IMR-90 (cell line): ENCODE data around the gene ARL5C. TPM values are rescaled to one million over a fixed set of nuclear protein-coding genes. Genes with fewer than 3 reads are reported as not detected.

Experiments used
- ATAC-seq: fragments of 200-7000 bp; cut with Tn5 transposase; 2 replicates; pipeline ENCODE4 v1.9.1; 2020; ENCODE audit warnings: low read depth, mild to moderate bottlenecking, moderate library complexity
- BruUV-seq: library from RNA; stranded (reverse); fragments of 400-500 nt; replicated peaks from 2 replicates; lab custom pipeline; 2021; lab: Mats Ljungman, UMichigan
- CTCF ChIA-PET: fragments of 300-600 bp; formaldehyde crosslinking; extraction: SDS; loops from one replicate; lab custom pipeline; 2021; ENCODE audit warnings: antibody characterized with exemption; lab: Yijun Ruan, JAX
- POLR2A ChIA-PET: fragments of 300-600 bp; sonication (Branson Sonifier 250); formaldehyde crosslinking; loops from one replicate; lab custom pipeline; 2022; ENCODE audit warnings: antibody characterized with exemption; ENCODE audit not compliant: unreplicated experiment; lab: Charles Lee
- DNase-seq: peaks from one replicate; pipeline ENCODE4 v3.0.0; 2013
- H2AFZ ChIP-seq: replicated peaks from 2 replicates; pipeline ENCODE3; 2013; ENCODE audit warnings: low read length, mild to moderate bottlenecking; ENCODE audit not compliant: poor library complexity
- H2AK5ac ChIP-seq: 2 replicates; pipeline ENCODE4 v1.6.1; 2013; ENCODE audit warnings: low read depth, low read length, inconsistent platforms
- H2AK9ac ChIP-seq: replicated peaks from 2 replicates; pipeline ENCODE3; 2013; ENCODE audit warnings: mild to moderate bottlenecking, low read depth, low read length, moderate library complexity; ENCODE audit not compliant: poor library complexity
- H2BK120ac ChIP-seq: 2 replicates; pipeline ENCODE4 v1.6.1; 2013; ENCODE audit warnings: low read depth, low read length, inconsistent platforms
- H2BK15ac ChIP-seq: 3 replicates; pipeline ENCODE4 v1.6.1; 2013; ENCODE audit warnings: low read depth, low read length, inconsistent platforms
- H2BK20ac ChIP-seq: 2 replicates; pipeline ENCODE4 v1.6.1; 2013; ENCODE audit warnings: low read depth, mild to moderate bottlenecking, inconsistent platforms, low read length, moderate library complexity
- H2BK5ac ChIP-seq: 2 replicates; pipeline ENCODE4 v1.6.1; 2013; ENCODE audit warnings: mild to moderate bottlenecking, low read depth, low read length, inconsistent platforms; ENCODE audit not compliant: poor library complexity, severe bottlenecking
- H3K14ac ChIP-seq: replicated peaks from 2 replicates; pipeline ENCODE4 v1.6.1; 2013; ENCODE audit warnings: low read depth, low read length, inconsistent platforms
- H3K18ac ChIP-seq: 2 replicates; pipeline ENCODE4 v1.6.1; 2013; ENCODE audit warnings: low read depth, low read length, control low read depth
- H3K23ac ChIP-seq: 2 replicates; pipeline ENCODE4 v1.6.1; 2013; ENCODE audit warnings: low read depth, low read length, inconsistent platforms
- H3K27ac ChIP-seq: 2 replicates; pipeline ENCODE4 v1.5.1; 2013; ENCODE audit warnings: mild to moderate bottlenecking, control low read depth, low read length; ENCODE audit not compliant: insufficient read depth
- H3K27me3 ChIP-seq: 2 replicates; pipeline ENCODE4 v1.6.1; 2013; ENCODE audit warnings: low read length; ENCODE audit not compliant: control insufficient read depth, insufficient read depth
- H3K36me3 ChIP-seq: 2 replicates; pipeline ENCODE4 v1.6.1; 2013; ENCODE audit warnings: low read length, mixed read lengths; ENCODE audit not compliant: control insufficient read depth, insufficient read depth
- H3K4ac ChIP-seq: 2 replicates; pipeline ENCODE4 v1.6.1; 2013; ENCODE audit warnings: low read depth, low read length, inconsistent platforms
- H3K4me1 ChIP-seq: 2 replicates; pipeline ENCODE4 v1.6.1; 2013; ENCODE audit warnings: low read length, mixed read lengths; ENCODE audit not compliant: control insufficient read depth, insufficient read depth
- H3K4me2 ChIP-seq: 2 replicates; pipeline ENCODE4 v1.6.1; 2013; ENCODE audit warnings: low read depth, mild to moderate bottlenecking, control low read depth, low read length, moderate library complexity
- H3K4me3 ChIP-seq: 2 replicates; pipeline ENCODE4 v1.5.1; 2013; ENCODE audit warnings: low read depth, mild to moderate bottlenecking, control low read depth, low read length, moderate library complexity; ENCODE audit not compliant: insufficient read depth
- H3K56ac ChIP-seq: 2 replicates; pipeline ENCODE4 v1.6.1; 2013; ENCODE audit warnings: low read length, inconsistent platforms; ENCODE audit not compliant: insufficient read depth; ENCODE audit errors: extremely low read depth
- H3K79me1 ChIP-seq, 2 experiments: 2 replicates each; pipeline ENCODE4 v1.6.1; 2013; ENCODE audit warnings: low read length in 2 of 2, inconsistent platforms in 1 of 2, low read depth in 1 of 2
- H3K9ac ChIP-seq: 2 replicates; pipeline ENCODE4 v1.6.1; 2013; ENCODE audit warnings: low read depth, low read length, control low read depth
- H3K9me1 ChIP-seq: 2 replicates; pipeline ENCODE4 v1.6.1; 2013; ENCODE audit warnings: low read length, inconsistent platforms; ENCODE audit not compliant: insufficient read depth
- H3K9me3 ChIP-seq: 2 replicates; pipeline ENCODE4 v1.6.1; 2013; ENCODE audit warnings: low read length; ENCODE audit not compliant: control insufficient read depth, insufficient read depth
- H4K20me1 ChIP-seq: 2 replicates; pipeline ENCODE4 v1.6.1; 2013; ENCODE audit warnings: low read length, inconsistent platforms; ENCODE audit not compliant: insufficient read depth
- H4K5ac ChIP-seq: 2 replicates; pipeline ENCODE4 v1.6.1; 2013; ENCODE audit warnings: mild to moderate bottlenecking, low read depth, low read length, control low read depth
- H4K8ac ChIP-seq, 2 experiments: 2 replicates each; pipeline ENCODE4 v1.6.1; 2013; ENCODE audit warnings: low read depth in 2 of 2, low read length in 2 of 2, control low read depth in 1 of 2, inconsistent platforms in 1 of 2
- H4K91ac ChIP-seq: 2 replicates; pipeline ENCODE4 v1.6.1; 2013; ENCODE audit warnings: low read depth, low read length, inconsistent platforms; ENCODE audit not compliant: insufficient read depth
- BHLHE40 ChIP-seq: fragments of 150-350 bp; IDR thresholded peaks from 2 replicates; pipeline ENCODE4 v1.6.1; 2016; ENCODE audit warnings: mild to moderate bottlenecking, low read depth, low read length
- CEBPB ChIP-seq: IDR thresholded peaks from 2 replicates; pipeline ENCODE4 v1.6.1; 2012; ENCODE audit warnings: low read depth, low read length, improper control_type of control experiment
- CHD1 ChIP-seq: IDR thresholded peaks from 2 replicates; pipeline ENCODE4 v1.6.1; 2012; ENCODE audit warnings: low read depth, low read length, improper control_type of control experiment
- FOS ChIP-seq: fragments of 150-350 bp; IDR thresholded peaks from 2 replicates; pipeline ENCODE4 v1.6.1; 2016; ENCODE audit warnings: low read depth, low read length
- MAZ ChIP-seq: IDR thresholded peaks from 2 replicates; pipeline ENCODE4 v1.6.1; 2012; ENCODE audit warnings: low read depth, mild to moderate bottlenecking, low read length, improper control_type of control experiment, moderate library complexity, borderline replicate concordance
- MXI1 ChIP-seq: IDR thresholded peaks from 2 replicates; pipeline ENCODE4 v1.6.1; 2012; ENCODE audit warnings: low read depth, mild to moderate bottlenecking, low read length, moderate library complexity, borderline replicate concordance
- POLR2A ChIP-seq: IDR thresholded peaks from 2 replicates; pipeline ENCODE4 v1.6.1; 2012; ENCODE audit warnings: mild to moderate bottlenecking, low read depth, low read length
- RAD21 ChIP-seq: IDR thresholded peaks from 2 replicates; pipeline ENCODE4 v1.6.1; 2012; ENCODE audit warnings: low read length, improper control_type of control experiment
- RCOR1 ChIP-seq: IDR thresholded peaks from 2 replicates; pipeline ENCODE4 v1.6.1; 2012; ENCODE audit warnings: mild to moderate bottlenecking, low read length, improper control_type of control experiment; ENCODE audit not compliant: insufficient replicate concordance
- RFX5 ChIP-seq: IDR thresholded peaks from 2 replicates; pipeline ENCODE4 v1.8.0; 2012; ENCODE audit warnings: low read depth, mild to moderate bottlenecking, low read length, moderate library complexity
- SMC3 ChIP-seq: fragments of 150-350 bp; IDR thresholded peaks from 2 replicates; pipeline ENCODE4 v1.6.1; 2016; ENCODE audit warnings: low read depth, mild to moderate bottlenecking, antibody characterized with exemption, low read length, moderate library complexity
- WGBS, 2 experiments: methylation state at CpG; one replicate each; pipeline versions ENCODE4 v1.1.5 to v1.1.7; 2013; ENCODE audit warnings: missing lambda C conversion rate in 2 of 2; ENCODE audit not compliant: insufficient read length in 1 of 2; ENCODE audit errors: extremely low coverage in 2 of 2; 5-methylcytosine and 5-hydroxymethylcytosine counted together
- dilution Hi-C: fragments of 300-500 bp; cut with HindIII; formaldehyde crosslinking; loops from one replicate; pipeline ENCODE4 v1.14.3; 2018; ENCODE audit warnings: low sequenced_read_pairs; ENCODE audit not compliant: unreplicated experiment
- in situ Hi-C: fragments of 300-500 bp; cut with MboI; formaldehyde crosslinking; loops from 3 replicates; pipeline ENCODE4 v1.14.3; 2019; ENCODE audit warnings: low sequenced_read_pairs, inconsistent platforms, mixed read lengths
- intact Hi-C: fragments of 100-400 bp; cut with micrococcal nuclease; formaldehyde crosslinking; loops from 2 replicates; pipeline ENCODE4 v1.10.0; 2022
- polyA plus RNA-seq, 3 experiments: library from polyadenylated mRNA; depleted of rRNA; stranded (reverse); fragments of >200 nt; gene quantifications; 2 replicates each; pipeline ENCODE4 v1.2.3, GENCODE V29; 2012; ENCODE audit warnings: low replicate concordance in 1 of 3
- total RNA-seq: library from RNA; depleted of rRNA; stranded (reverse); fragments of >200 nt; gene quantifications from 2 replicates; pipeline ENCODE4 v1.2.3, GENCODE V29; 2012
- TF ChIP-seq, protein P1 (sequence below): fragments of 150-350 bp; IDR thresholded peaks from 2 replicates; pipeline ENCODE4 v1.6.1; 2017; ENCODE audit warnings: mild to moderate bottlenecking, antibody characterized with exemption, low read length, low read depth
- TF ChIP-seq, protein P2 (sequence below): conservative IDR thresholded peaks from 2 replicates; pipeline ENCODE4 v1.5.1; 2012; ENCODE audit warnings: mild to moderate bottlenecking, low read depth, low read length, improper control_type of control experiment

The ARL5C gene
- total and polyA plus RNA-seq, 2 of the 4 experiments (the other 2 are of a cell fraction) = not detected

DNA sequence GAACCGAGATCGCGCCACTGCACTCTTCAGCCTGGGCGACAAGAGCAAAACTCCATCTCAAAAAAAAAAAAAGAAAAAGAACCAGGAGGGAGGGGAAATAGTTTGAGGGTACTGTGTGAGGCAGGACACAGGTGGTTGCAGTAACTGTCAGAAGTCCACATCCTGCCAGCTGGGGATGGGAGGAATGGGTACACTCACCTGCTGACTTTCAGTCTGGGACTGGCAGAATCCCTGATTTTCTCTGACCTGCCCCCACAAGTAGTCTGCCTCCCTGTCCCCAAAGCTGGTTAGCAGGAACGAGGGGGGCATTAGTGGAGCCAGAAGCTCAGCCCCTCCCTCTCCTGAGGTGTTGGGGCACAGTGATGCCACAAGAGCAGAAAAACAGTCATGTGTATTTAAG, 7.1 kb upstream of the ARL5C start:
- peaks cover 10% of the 10 kb centered on the region; the same call in 1 of the 2 replicates for H3K9me1 ChIP-seq
- H2AK5ac ChIP-seq = no peak overlapping the region
- in situ Hi-C loops = no loop called here
- no peak overlapping the region for H3K9ac ChIP-seq
- ATAC-seq = no peak
- H4K91ac ChIP-seq = no peak overlapping the region
- H2BK5ac ChIP-seq = no peak overlapping the region
- H3K4ac ChIP-seq = no peak overlapping the region
- no peak overlapping the region for H4K5ac ChIP-seq
- ChIA-PET POLR2A (no interaction called here), CTCF (no interaction called here)
- H3K4me1 ChIP-seq = no peaks in the 10 kb centered on the region
- 0 out of 4 replicates have a peak, but pooled peaks cover 0 to 2% of the 10 kb centered on the region in 2 experiments for H3K79me1 ChIP-seq
- H2BK20ac ChIP-seq = no peak overlapping the region
- peaks cover 10% of the 10 kb centered on the region for H4K20me1 ChIP-seq
- H3K14ac ChIP-seq = no peak overlapping the region
- no peaks in the 10 kb centered on the region for H3K9me3 ChIP-seq
- no peak overlapping the region for H2BK15ac ChIP-seq
- H3K56ac ChIP-seq = no peak overlapping the region
- H3K23ac ChIP-seq = no peak overlapping the region
- H2BK120ac ChIP-seq = no peak overlapping the region
- H3K4me3 ChIP-seq = no peak overlapping the region
- dilution Hi-C loops = no loop called here
- no peak overlapping the region for H3K18ac ChIP-seq
- no peak overlapping the region for H2AK9ac ChIP-seq
- no TSS peak for BruUV-seq
- intact Hi-C loops = no loop called here
- H2AFZ ChIP-seq = no peak overlapping the region
- peaks cover 20% of the 10 kb centered on the region for H3K36me3 ChIP-seq
- no peak overlapping the region for H3K4me2 ChIP-seq
- H3K27me3 ChIP-seq = no peaks in the 10 kb centered on the region; the same call in 1 of the 2 replicates
- no peak overlapping the region for H3K27ac ChIP-seq
- no CpG with 5 or more reads among the region's 5 CpGs for WGBS, 2 experiments
- TF ChIP-seq RCOR1 (no peak), CHD1 (no peak), CEBPB (no peak), SMC3 (no peak), RFX5 (no peak), MXI1 (no peak), POLR2A (no peak), BHLHE40 (no peak), FOS (no peak), MAZ (no peak), RAD21 (no peak)
- TF ChIP-seq, protein P1, sequence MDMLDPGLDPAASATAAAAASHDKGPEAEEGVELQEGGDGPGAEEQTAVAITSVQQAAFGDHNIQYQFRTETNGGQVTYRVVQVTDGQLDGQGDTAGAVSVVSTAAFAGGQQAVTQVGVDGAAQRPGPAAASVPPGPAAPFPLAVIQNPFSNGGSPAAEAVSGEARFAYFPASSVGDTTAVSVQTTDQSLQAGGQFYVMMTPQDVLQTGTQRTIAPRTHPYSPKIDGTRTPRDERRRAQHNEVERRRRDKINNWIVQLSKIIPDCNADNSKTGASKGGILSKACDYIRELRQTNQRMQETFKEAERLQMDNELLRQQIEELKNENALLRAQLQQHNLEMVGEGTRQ = no peak
- TF ChIP-seq, protein P2, sequence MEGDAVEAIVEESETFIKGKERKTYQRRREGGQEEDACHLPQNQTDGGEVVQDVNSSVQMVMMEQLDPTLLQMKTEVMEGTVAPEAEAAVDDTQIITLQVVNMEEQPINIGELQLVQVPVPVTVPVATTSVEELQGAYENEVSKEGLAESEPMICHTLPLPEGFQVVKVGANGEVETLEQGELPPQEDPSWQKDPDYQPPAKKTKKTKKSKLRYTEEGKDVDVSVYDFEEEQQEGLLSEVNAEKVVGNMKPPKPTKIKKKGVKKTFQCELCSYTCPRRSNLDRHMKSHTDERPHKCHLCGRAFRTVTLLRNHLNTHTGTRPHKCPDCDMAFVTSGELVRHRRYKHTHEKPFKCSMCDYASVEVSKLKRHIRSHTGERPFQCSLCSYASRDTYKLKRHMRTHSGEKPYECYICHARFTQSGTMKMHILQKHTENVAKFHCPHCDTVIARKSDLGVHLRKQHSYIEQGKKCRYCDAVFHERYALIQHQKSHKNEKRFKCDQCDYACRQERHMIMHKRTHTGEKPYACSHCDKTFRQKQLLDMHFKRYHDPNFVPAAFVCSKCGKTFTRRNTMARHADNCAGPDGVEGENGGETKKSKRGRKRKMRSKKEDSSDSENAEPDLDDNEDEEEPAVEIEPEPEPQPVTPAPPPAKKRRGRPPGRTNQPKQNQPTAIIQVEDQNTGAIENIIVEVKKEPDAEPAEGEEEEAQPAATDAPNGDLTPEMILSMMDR = no peak
- no peak for DNase-seq
- no peak overlapping the region for H4K8ac ChIP-seq
